Thyroid gland (tissue), 4 donors: ENCODE measurements around the gene ATRIP.

ENCODE experiments used
- CTCF ChIP-seq, 6 experiments: fragments of 200-600 bp in 3 of 6; fragments of 450-650 bp in 3 of 6; sonication (generic) in 3 of 6; IDR thresholded peaks; one replicate each; pipeline ENCODE4 v1.5.1; 2016 to 2019; ENCODE audit warnings: antibody characterized with exemption in 6 of 6, mild to moderate bottlenecking in 2 of 6, inconsistent platforms in 1 of 6, moderate library complexity in 1 of 6
- POLR2A ChIP-seq, 2 donors: fragments of 450-650 bp; IDR thresholded peaks; one replicate each; pipeline ENCODE4 v1.6.1; 2017; ENCODE audit warnings: antibody characterized with exemption in 2 of 2, mild to moderate bottlenecking in 2 of 2, moderate library complexity in 1 of 2

- TF ChIP-seq POLR2A (IDR thresholded peaks at IDR 0.05) (no peak), CTCF (IDR thresholded peaks at IDR 0.05) (no peak)
Measured at GRCh38 chr3:48412375-48413001, 34.0 kb upstream of the ATRIP start.
